Measurements from ENCODE around the gene PLCG2. TPM values are rescaled to one million over a fixed set of nuclear protein-coding genes. Genes with fewer than 3 reads are reported as not detected.
"Not testable (repeated sequence)": the region's sequence is repeated elsewhere in the genome, so short reads cannot be mapped to it uniquely, and the experiment has no call there.

Gene PLCG2
- total and polyA plus RNA-seq, 2 donors, result 8.0 to 13.0 TPM

DNA sequence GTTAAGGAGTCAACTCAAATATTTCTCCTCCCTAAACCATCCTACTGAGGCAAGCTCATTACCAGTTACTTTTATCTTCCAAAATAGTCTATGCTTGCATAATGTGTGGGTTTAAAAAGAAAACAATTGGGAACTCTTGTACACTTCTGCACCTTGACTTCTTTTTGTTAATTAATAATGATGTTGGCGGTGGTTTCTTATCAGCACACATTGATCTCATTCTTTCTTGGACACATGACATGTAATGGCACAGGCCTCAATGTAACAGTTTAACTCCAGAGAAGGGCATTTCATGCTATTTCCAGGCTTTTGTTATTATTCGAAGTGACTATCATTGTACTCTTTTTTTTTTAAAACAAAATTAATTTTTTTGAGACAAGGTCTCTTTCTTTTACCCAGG lies 7.8 kb downstream of the PLCG2 start:
- Histone ChIP-seq H3K36me3 (ENCODE audit: insufficient read depth) (no peaks in the 10 kb centered on the region), H3K4me1 (ENCODE audit: insufficient read depth) (no peaks in the 10 kb centered on the region), H3K27ac (ENCODE audit: low read depth) (no peak overlapping the region), H3K4me3 (ENCODE audit: low read depth, low read length) (no peak overlapping the region)
- no peak for DNase-seq (ENCODE audit: extremely low spot score)
- WGBS, result 82% methylated on average over 2 of the region's 2 CpGs

DNA sequence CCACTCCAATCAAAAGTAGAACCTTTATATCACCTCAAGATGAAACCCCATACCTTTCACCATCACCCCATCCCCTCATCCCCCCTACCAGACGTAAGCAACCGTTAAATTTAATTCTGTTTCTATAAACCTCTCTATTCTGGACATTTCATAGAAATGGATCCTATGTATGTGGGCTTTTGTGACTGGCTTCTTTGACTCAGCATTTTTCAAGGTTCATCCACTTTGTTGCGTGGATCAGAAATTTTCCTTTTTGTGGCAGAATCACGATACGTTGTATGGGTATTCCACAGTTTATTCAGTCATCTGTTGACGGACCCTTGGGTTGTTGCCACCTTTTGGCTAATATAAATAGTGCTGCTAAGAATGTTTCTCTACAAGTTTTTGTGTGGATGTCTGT lies 8.6 kb downstream of the PLCG2 start:
- 74% methylated on average over 6 of the region's 6 CpGs for WGBS
- DNase-seq (ENCODE audit: extremely low spot score), result no peak
- no peaks in the 10 kb centered on the region for H3K4me1 ChIP-seq (ENCODE audit: insufficient read depth)
- H3K4me3 ChIP-seq (ENCODE audit: low read depth, low read length), result no peak overlapping the region
- H3K27ac ChIP-seq (ENCODE audit: low read depth), result no peak overlapping the region
- no peaks in the 10 kb centered on the region for H3K36me3 ChIP-seq (ENCODE audit: insufficient read depth)

DNA sequence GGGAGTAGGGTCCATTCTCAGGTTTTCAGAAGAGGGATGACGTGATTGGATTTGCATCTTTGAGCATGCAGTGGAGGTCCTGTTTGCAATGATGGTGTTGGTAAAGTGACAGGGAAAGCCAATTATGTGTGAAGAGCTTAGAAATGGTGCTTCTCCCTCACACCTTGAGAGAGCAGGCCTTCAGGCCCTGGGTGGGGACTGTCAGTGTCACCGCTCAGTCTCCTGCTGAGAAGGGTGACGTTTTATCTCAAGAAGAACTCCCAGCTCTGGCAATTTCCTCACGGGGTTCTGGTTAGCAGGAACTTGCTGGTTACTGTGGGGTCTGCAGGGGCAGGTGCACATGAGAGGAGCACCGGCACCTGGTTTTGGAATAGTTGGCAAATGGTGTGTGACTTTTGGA lies 11.2 kb downstream of the PLCG2 start:
- WGBS, result 85% methylated on average over 5 of the region's 5 CpGs
- H3K4me3 ChIP-seq (ENCODE audit: low read depth, low read length), result no peak overlapping the region
- H3K4me1 ChIP-seq (ENCODE audit: insufficient read depth), result no peaks in the 10 kb centered on the region
- no peaks in the 10 kb centered on the region for H3K36me3 ChIP-seq (ENCODE audit: insufficient read depth)
- no peak for DNase-seq (ENCODE audit: extremely low spot score)
- H3K27ac ChIP-seq (ENCODE audit: low read depth), result no peak overlapping the region

DNA sequence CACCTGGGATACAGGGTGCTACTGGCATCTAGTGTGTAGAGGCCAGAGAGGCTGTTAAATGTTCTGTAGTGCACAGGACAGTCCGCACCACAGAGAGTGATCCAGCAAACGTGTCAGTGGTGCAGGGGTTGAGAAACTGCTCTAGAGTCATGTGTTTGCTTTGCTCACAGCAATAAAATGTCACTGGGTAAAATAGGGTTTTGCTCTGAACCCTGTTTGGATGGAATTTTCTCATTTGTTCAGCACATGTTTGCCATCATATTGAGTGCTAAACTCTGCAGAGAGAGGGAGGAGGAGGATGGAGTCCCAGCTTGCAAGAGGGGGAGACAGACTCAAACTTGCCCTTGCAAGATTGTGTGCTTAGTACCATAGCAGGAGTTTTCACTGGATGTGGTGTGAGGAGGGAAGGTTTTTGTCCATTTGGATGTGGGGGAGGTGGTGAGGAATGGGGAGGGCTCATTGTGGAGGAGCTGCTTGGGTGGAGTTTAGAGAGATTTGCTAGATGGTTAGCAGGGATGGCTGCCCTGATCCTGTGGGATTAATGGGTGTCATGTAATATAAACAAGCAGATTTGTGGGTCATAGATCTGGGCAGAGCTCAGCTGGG lies 11.8 kb downstream of the PLCG2 start:
- Histone ChIP-seq H3K27ac (ENCODE audit: low read depth) (no peak overlapping the region), H3K4me1 (ENCODE audit: insufficient read depth) (no peaks in the 10 kb centered on the region), H3K36me3 (ENCODE audit: insufficient read depth) (no peaks in the 10 kb centered on the region), H3K4me3 (ENCODE audit: low read depth, low read length) (no peak overlapping the region)
- 32% methylated on average over 2 of the region's 2 CpGs for WGBS
- DNase-seq (ENCODE audit: extremely low spot score), result no peak

DNA sequence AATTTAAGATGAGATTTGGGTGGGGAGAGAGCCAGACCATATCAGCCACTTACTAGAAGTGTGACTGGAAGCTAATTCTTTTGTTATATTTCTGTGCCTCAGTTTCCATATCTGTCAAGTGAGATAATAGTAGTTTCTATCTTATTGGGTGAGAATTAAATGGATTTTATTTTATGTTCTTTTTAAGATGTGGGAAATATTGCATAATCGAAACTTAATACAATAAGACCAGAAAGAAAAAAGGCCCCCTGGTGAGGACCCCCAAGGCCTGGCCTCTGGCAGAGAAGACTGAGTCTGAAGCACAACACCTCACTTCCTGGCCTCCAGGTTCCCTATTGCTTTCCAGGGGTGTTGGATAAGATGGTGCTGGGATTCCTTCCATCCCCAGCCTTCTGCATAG lies 13.7 kb downstream of the PLCG2 start:
- Histone ChIP-seq H3K4me3 (ENCODE audit: low read depth, low read length) (no peak overlapping the region), H3K27ac (ENCODE audit: low read depth) (no peak overlapping the region), H3K36me3 (ENCODE audit: insufficient read depth) (no peaks in the 10 kb centered on the region), H3K4me1 (ENCODE audit: insufficient read depth) (no peaks in the 10 kb centered on the region)
- DNase-seq (ENCODE audit: extremely low spot score), result no peak
- WGBS, result 94% methylated on average over 1 of the region's 1 CpG

DNA sequence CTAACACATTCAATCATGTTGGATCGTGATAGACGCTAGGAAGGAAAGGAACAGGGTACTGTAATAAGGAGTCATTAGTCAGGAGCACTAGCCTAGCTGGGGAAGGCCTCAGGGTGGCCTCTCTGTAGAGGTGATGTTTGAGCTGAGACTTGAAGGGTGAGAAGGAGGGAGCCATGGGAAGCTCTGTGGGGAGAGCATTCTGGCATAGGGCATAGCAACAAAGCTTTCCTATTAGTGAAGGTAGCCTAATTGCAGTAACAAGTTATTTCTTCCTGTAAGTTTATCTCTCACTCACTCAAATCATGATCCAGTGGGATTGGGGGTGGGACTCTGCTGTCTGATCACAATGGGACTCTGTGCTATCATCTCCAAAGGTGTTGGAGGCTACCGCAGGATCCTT lies 16.1 kb downstream of the PLCG2 start:
- DNase-seq (ENCODE audit: extremely low spot score), result no peak
- no peak overlapping the region for H3K4me3 ChIP-seq (ENCODE audit: low read depth, low read length)
- no peaks in the 10 kb centered on the region for H3K4me1 ChIP-seq (ENCODE audit: insufficient read depth)
- H3K27ac ChIP-seq (ENCODE audit: low read depth), result no peak overlapping the region
- 96% methylated on average over 3 of the region's 3 CpGs for WGBS
- H3K36me3 ChIP-seq (ENCODE audit: insufficient read depth), result no peaks in the 10 kb centered on the region

DNA sequence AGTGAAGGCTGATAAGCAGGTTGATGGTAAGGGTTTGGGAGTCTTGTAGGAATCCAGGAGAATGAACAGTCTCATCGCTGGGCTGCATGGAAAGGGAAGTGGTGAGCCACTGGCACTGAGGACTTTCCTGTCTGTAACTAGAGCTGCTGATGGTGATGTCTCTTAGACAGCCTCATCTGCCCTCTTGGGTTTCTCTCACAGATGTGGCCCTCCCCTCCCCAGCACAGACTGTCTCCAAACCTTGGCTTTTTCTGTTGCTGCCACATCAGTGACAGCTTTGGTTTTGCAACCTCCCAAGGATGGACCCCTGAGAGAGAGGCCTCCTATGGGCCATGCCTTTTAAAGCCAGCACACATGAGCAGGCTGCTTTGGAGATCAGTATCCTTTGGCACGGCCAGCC lies 16.9 kb downstream of the PLCG2 start:
- 85% methylated on average over 2 of the region's 2 CpGs for WGBS
- H3K4me3 ChIP-seq (ENCODE audit: low read depth, low read length), result no peak overlapping the region
- DNase-seq (ENCODE audit: extremely low spot score), result no peak
- H3K27ac ChIP-seq (ENCODE audit: low read depth), result no peak overlapping the region
- no peaks in the 10 kb centered on the region for H3K4me1 ChIP-seq (ENCODE audit: insufficient read depth)
- no peaks in the 10 kb centered on the region for H3K36me3 ChIP-seq (ENCODE audit: insufficient read depth)

DNA sequence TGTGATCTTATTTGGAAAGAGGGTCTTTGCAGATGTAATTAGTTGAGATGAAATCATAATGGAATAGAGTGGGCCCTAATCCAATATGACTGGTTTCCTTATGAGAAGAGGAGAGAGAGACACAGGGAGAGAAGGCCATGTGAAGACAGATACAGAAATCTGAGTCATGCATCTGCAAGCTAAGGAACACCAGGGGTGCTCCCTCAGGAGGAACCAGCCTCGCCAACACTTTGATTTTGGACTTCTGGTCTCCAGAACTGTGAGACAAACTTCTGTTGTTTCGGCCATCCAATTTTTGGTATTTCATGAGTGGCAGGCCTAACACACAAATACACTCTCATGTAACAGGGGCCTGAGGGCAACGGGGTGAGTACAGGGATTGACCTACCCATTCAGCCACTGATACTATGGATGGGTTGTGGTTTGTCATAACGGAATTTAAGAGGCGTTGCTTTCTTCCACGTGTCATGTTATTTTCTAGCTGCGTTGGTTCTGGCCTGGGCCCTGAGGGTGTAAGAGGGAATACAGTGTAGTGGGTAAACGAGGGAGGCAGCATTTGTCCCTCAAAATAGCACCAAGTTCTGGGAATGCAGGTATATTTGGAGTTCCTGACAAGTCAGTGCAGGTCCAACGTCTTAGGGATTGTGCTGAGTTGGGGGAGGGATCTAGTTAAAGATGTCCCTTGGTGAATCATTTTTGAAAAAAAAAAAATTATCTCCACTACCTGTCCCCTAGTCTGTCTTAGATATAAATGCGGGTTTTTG lies 17.7 kb downstream of the PLCG2 start:
- Histone ChIP-seq H3K4me1 (ENCODE audit: insufficient read depth) (no peaks in the 10 kb centered on the region), H3K4me3 (ENCODE audit: low read depth, low read length) (no peak overlapping the region), H3K27ac (ENCODE audit: low read depth) (no peak overlapping the region), H3K36me3 (ENCODE audit: insufficient read depth) (no peaks in the 10 kb centered on the region)
- WGBS, result 82% methylated on average over 10 of the region's 10 CpGs
- DNase-seq (ENCODE audit: extremely low spot score), result no peak

DNA sequence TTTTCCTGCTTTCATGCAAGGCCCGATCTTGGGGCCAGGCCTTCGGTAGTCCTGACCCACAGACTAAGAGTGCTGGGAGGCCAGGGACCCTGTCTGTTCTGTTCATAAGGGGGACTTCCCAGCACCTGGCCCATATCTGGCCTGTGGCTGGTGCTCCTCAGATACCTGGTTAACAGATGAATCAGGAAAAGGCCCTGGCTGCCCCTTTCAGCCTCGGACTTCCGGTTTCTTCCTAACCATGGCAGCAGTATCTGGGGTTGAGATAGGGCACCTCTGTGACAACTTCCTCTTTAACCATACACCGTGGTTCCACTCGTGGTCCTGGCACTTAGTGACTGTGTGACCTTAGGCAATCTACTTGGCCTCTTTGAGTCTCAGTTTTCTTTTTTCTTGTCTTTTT lies 18.4 kb downstream of the PLCG2 start:
- DNase-seq (ENCODE audit: extremely low spot score), result no peak
- H3K4me3 ChIP-seq (ENCODE audit: low read depth, low read length), result no peak overlapping the region
- H3K27ac ChIP-seq (ENCODE audit: low read depth), result no peak overlapping the region
- H3K4me1 ChIP-seq (ENCODE audit: insufficient read depth), result no peaks in the 10 kb centered on the region
- H3K36me3 ChIP-seq (ENCODE audit: insufficient read depth), result no peaks in the 10 kb centered on the region
- WGBS, result 78% methylated on average over 6 of the region's 6 CpGs

DNA sequence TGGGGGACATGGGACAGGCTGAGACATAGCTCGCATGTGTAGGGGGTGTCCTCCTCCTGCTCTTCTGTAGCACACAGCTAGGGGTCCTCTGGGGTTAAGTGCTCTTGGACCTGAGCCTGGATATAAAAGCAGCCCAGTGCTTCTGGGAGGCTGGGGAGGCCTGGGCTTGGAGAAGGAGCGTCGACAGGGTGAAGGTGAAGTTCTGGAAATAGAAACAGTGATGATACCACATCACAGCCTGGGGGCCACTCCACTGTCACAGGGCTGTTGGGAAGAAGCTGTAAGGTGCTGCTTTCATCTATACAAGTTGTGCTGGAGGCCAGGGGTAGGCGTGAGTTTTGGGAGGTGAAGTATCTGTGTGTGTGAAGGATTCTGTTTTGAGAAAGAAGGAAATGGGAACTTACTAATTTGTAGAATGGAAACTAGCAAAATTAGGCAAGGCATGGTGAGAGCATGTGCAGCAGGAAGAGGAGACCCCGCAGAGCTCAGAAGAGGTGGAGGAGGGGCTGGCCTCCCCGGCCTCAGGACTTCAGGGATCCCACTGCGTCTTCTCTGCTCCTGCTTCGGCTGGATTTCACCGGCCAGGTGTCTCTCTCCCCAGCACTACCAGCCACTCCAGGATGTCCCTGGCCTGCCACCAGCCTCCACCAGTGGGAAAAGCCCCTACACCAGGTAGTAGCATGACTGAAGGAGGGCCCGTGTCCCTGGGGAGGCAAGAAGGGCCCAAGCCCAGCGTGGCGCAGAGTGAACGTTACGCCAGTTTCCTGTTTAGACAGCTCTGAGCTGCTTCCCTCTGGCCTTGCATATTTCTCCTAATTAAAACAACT lies 19.4 kb downstream of the PLCG2 start:
- no peaks in the 10 kb centered on the region for H3K36me3 ChIP-seq (ENCODE audit: insufficient read depth)
- WGBS, result 56% methylated on average over 14 of the region's 14 CpGs
- no peak overlapping the region for H3K27ac ChIP-seq (ENCODE audit: low read depth)
- H3K4me1 ChIP-seq (ENCODE audit: insufficient read depth), result no peaks in the 10 kb centered on the region
- no peak for DNase-seq (ENCODE audit: extremely low spot score)
- no peak overlapping the region for H3K4me3 ChIP-seq (ENCODE audit: low read depth, low read length)

DNA sequence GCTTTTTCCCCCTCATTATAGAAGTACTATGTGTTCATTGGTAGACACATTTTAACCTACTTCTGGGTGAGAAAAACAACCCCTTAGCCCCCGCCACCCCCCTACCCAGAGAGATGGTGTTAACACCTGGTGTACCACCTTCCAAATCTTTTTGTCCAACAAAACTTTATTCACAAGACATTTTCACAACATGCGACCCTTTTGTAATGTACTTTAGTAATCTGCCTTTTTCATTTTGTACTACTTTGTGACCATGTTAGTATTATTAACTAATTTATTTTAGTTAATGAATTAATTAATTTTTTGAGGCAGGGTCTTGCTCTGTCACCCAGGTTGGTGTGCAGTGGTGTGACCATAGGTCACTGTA lies 20.0 kb downstream of the PLCG2 start:
- no peak for DNase-seq (ENCODE audit: extremely low spot score)
- no peak overlapping the region for H3K4me3 ChIP-seq (ENCODE audit: low read depth, low read length)
- 86% methylated on average over 2 of the region's 2 CpGs for WGBS
- H3K36me3 ChIP-seq (ENCODE audit: insufficient read depth), result no peaks in the 10 kb centered on the region
- H3K27ac ChIP-seq (ENCODE audit: low read depth), result no peak overlapping the region
- no peaks in the 10 kb centered on the region for H3K4me1 ChIP-seq (ENCODE audit: insufficient read depth)

DNA sequence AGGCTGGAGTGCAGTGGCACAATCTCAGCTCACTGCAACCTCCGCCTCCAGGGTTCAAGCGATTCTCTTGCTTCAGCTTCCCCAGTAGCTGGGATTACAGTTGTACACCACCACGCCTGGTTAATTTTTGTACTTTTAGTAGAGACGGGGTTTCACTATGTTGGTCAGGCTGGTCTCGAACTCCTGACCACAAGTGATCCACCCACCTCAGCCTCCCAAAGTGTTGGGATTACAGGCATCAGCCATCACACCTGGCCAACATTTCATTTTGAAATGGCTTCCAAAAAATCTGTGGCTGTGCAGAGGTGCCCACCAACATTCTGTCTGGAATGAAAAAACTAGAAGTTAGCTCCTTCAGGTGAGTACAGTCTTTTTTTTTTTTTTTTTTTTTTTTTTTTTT lies 22.6 kb downstream of the PLCG2 start:
- H3K27ac ChIP-seq (ENCODE audit: low read depth); DNase-seq (ENCODE audit: extremely low spot score); H3K4me3 ChIP-seq (ENCODE audit: low read depth, low read length); H3K36me3 ChIP-seq (ENCODE audit: insufficient read depth); H3K4me1 ChIP-seq (ENCODE audit: insufficient read depth): not testable (repeated sequence)
- 95% methylated on average over 5 of the region's 5 CpGs for WGBS

DNA sequence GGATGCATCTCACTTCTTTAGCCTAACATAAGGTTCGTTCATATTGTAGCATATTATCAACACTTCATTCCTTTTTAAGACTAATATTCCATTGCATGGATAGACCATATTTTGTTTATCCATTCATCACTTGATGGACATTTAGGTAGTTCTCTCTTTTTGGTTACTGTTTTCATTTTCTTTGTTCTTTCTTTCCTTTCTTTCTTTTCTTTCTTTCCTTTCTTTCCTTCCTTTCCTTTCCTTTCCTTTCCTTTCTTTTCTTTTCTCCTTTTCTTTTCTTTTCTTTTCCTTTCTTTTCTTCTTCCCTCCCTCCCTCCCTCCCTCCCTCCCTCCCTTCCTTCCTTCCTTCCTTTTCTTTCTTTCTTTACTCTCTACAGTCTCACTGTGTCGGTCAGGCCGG lies 24.2 kb downstream of the PLCG2 start:
- Histone ChIP-seq H3K4me3 (ENCODE audit: low read depth, low read length) (no peak overlapping the region), H3K27ac (ENCODE audit: low read depth) (no peak overlapping the region), H3K4me1 (ENCODE audit: insufficient read depth) (no peaks in the 10 kb centered on the region), H3K36me3 (ENCODE audit: insufficient read depth) (no peaks in the 10 kb centered on the region)
- DNase-seq (ENCODE audit: extremely low spot score), result no peak
- WGBS, result 94% methylated on average over 3 of the region's 3 CpGs

DNA sequence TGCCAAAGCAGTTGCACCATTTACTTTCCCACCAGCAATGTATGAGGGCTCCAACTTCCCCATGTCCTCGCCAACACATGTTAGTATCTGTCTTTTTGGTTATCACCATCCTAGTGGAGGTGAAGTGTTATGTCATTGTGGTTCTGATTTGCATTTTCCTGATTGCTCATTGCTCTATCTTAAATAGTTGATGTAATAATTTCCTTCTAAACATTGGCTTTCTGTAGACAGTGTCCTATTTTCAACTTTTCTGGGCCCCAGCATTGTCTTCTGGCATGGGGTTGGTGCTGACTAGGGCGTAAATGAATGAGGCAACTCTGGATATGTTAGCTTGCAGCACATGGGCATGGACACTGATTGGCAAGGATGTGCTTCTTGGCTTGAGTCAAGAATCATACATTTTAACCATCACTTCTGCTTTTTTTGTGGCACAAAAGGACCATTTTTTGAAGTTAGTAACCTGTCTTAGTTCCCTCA lies 25.1 kb downstream of the PLCG2 start:
- WGBS, result 81% methylated on average over 2 of the region's 2 CpGs
- no peaks in the 10 kb centered on the region for H3K4me1 ChIP-seq (ENCODE audit: insufficient read depth)
- no peak overlapping the region for H3K4me3 ChIP-seq (ENCODE audit: low read depth, low read length)
- DNase-seq (ENCODE audit: extremely low spot score), result no peak
- H3K27ac ChIP-seq (ENCODE audit: low read depth), result no peak overlapping the region
- H3K36me3 ChIP-seq (ENCODE audit: insufficient read depth), result no peaks in the 10 kb centered on the region
